ENCODE measurements around the gene G6PC2. TPM values are rescaled to one million over a fixed set of nuclear protein-coding genes. Genes with fewer than 3 reads are reported as not detected.

The G6PC2 gene
- total RNA-seq, 1 experiment from 2014 or later, result not detected

DNA sequence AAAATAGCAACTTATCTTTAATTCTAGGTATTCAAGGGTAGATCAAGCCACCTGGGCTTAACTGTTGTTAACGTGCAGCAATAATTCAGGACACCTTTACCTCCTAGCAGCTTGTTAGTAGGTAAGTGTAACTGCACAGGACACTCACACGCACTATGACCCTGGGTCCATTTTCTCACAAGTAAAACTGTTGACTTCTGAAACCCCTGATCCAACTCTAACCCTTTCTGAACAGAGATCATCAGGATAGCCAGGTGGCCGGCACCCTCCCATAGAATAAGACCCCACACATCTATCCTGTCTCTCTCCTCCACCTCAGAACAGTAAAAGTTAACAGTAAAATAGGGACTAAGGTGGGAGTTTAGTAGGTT, 11.5 kb upstream of the G6PC2 start:
- Mint-ChIP-seq H3K27me3 (ENCODE audit: low read depth) (peaks cover 25% of the 10 kb centered on the region), H3K27ac (no peak overlapping the region), H3K4me3 (peak overlapping the region; percentile 96), H3K9me3 (no peaks in the 10 kb centered on the region), H3K36me3 (peaks cover 20% of the 10 kb centered on the region), H3K4me1 (peaks cover 11% of the 10 kb centered on the region)
- POLR2A ChIA-PET, result no interaction called here
- CTCF ChIA-PET, result interaction anchor here (0.6 kb wide), 1 partner anchor 885 kb away, joined by 7 read pairs; no protein-coding TSS in a partner anchor
- DNase-seq (ENCODE audit: low spot score), result no peak
- TF ChIP-seq, protein P1, sequence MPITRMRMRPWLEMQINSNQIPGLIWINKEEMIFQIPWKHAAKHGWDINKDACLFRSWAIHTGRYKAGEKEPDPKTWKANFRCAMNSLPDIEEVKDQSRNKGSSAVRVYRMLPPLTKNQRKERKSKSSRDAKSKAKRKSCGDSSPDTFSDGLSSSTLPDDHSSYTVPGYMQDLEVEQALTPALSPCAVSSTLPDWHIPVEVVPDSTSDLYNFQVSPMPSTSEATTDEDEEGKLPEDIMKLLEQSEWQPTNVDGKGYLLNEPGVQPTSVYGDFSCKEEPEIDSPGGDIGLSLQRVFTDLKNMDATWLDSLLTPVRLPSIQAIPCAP (CRISPR knock-in tag; IDR thresholded peaks at IDR 0.05), result no peak
- TF ChIP-seq, protein P2, sequence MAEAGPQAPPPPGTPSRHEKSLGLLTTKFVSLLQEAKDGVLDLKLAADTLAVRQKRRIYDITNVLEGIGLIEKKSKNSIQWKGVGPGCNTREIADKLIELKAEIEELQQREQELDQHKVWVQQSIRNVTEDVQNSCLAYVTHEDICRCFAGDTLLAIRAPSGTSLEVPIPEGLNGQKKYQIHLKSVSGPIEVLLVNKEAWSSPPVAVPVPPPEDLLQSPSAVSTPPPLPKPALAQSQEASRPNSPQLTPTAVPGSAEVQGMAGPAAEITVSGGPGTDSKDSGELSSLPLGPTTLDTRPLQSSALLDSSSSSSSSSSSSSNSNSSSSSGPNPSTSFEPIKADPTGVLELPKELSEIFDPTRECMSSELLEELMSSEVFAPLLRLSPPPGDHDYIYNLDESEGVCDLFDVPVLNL (CRISPR knock-in tag; IDR thresholded peaks at IDR 0.05; ENCODE audit: borderline replicate concordance, low read depth), result no peak
- ATAC-seq, result no peak

DNA sequence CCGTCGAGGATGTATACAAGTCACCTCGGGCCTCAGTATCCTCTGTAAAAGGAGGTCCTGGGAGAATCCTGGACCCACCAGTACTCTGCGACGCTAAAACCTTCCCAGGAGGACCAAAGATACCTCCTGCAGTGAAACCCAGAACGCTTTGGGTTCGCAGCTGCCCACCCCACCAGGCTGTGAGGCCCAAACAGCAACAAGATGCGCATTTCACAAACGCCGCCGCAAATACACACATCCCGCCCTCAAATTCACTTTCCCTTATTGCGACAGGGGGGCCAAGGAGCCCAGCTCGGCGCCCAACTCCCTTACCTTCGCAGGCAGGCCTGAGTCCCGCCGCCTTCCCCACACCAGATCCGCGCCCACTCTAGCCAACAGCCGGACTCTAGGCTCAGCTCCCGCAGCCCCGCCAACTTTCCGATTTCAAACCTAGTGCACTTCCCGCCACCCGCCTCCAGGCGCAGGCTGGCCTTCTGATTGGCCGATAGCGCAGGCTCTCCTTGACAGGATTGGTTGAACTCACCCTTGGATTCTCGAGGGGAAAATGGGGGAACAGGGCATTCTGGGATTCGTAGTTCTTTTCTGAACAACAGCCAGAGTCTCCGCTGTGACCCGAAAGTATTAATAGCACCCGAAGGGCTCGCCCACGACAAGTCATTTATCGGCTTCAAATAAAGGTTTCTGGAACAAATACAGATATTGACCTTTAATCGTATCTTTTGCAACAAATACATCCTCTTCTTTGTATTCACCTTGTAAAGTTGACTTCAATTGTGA, 10.9 kb upstream of the G6PC2 start, which contains the start of gene SPC25:
SPC25 (minus strand) TSS at position 425 of the 777 bp plus-strand sequence. CDS start 911 bp downstream, outside the sequence.
- ATAC-seq, result peak; percentile 99
- ChIA-PET POLR2A (no interaction called here), CTCF (interaction anchor here (0.6 to 1.1 kb wide), 2 partner anchors 29 to 885 kb away, joined by 3 to 7 read pairs; no protein-coding TSS in a partner anchor)
- peak; percentile 93 for DNase-seq (ENCODE audit: low spot score)
- Mint-ChIP-seq H3K4me1 (peaks cover 11% of the 10 kb centered on the region), H3K36me3 (peaks cover 20% of the 10 kb centered on the region), H3K27me3 (ENCODE audit: low read depth) (peaks cover 25% of the 10 kb centered on the region), H3K4me3 (peak within 1 kb of the TSS; percentile 96), H3K27ac (peak within 1 kb of the TSS; percentile 77), H3K9me3 (no peaks in the 10 kb centered on the region)
- TF ChIP-seq NFYB (CRISPR knock-in tag; conservative IDR thresholded peaks at IDR 0.05; ENCODE audit: low read depth) (peak; percentile 96), KAT7 (CRISPR knock-in tag; IDR thresholded peaks at IDR 0.05; ENCODE audit: borderline replicate concordance) (no peak), GABPB1 (CRISPR knock-in tag; IDR thresholded peaks at IDR 0.05) (peak; percentile 74; the same call in 1 of the 2 replicates), SP1 (CRISPR knock-in tag; conservative IDR thresholded peaks at IDR 0.05) (peak; percentile 66), SOX15 (CRISPR knock-in tag; IDR thresholded peaks at IDR 0.05) (no peak), EMX1 (CRISPR knock-in tag; IDR thresholded peaks at IDR 0.05) (no peak), MYBL2 (CRISPR knock-in tag; IDR thresholded peaks at IDR 0.05) (peak; percentile 98)
- TF ChIP-seq, protein P3, sequence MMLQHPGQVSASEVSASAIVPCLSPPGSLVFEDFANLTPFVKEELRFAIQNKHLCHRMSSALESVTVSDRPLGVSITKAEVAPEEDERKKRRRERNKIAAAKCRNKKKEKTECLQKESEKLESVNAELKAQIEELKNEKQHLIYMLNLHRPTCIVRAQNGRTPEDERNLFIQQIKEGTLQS (CRISPR knock-in tag; conservative IDR thresholded peaks at IDR 0.05), result no peak
- TF ChIP-seq, protein P4, sequence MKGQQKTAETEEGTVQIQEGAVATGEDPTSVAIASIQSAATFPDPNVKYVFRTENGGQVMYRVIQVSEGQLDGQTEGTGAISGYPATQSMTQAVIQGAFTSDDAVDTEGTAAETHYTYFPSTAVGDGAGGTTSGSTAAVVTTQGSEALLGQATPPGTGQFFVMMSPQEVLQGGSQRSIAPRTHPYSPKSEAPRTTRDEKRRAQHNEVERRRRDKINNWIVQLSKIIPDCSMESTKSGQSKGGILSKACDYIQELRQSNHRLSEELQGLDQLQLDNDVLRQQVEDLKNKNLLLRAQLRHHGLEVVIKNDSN (CRISPR knock-in tag; IDR thresholded peaks at IDR 0.05), result no peak
- TF ChIP-seq, protein P5, sequence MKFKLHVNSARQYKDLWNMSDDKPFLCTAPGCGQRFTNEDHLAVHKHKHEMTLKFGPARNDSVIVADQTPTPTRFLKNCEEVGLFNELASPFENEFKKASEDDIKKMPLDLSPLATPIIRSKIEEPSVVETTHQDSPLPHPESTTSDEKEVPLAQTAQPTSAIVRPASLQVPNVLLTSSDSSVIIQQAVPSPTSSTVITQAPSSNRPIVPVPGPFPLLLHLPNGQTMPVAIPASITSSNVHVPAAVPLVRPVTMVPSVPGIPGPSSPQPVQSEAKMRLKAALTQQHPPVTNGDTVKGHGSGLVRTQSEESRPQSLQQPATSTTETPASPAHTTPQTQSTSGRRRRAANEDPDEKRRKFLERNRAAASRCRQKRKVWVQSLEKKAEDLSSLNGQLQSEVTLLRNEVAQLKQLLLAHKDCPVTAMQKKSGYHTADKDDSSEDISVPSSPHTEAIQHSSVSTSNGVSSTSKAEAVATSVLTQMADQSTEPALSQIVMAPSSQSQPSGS (CRISPR knock-in tag; IDR thresholded peaks at IDR 0.05; ENCODE audit: borderline replicate concordance, low read depth), result no peak
- TF ChIP-seq, protein P6, sequence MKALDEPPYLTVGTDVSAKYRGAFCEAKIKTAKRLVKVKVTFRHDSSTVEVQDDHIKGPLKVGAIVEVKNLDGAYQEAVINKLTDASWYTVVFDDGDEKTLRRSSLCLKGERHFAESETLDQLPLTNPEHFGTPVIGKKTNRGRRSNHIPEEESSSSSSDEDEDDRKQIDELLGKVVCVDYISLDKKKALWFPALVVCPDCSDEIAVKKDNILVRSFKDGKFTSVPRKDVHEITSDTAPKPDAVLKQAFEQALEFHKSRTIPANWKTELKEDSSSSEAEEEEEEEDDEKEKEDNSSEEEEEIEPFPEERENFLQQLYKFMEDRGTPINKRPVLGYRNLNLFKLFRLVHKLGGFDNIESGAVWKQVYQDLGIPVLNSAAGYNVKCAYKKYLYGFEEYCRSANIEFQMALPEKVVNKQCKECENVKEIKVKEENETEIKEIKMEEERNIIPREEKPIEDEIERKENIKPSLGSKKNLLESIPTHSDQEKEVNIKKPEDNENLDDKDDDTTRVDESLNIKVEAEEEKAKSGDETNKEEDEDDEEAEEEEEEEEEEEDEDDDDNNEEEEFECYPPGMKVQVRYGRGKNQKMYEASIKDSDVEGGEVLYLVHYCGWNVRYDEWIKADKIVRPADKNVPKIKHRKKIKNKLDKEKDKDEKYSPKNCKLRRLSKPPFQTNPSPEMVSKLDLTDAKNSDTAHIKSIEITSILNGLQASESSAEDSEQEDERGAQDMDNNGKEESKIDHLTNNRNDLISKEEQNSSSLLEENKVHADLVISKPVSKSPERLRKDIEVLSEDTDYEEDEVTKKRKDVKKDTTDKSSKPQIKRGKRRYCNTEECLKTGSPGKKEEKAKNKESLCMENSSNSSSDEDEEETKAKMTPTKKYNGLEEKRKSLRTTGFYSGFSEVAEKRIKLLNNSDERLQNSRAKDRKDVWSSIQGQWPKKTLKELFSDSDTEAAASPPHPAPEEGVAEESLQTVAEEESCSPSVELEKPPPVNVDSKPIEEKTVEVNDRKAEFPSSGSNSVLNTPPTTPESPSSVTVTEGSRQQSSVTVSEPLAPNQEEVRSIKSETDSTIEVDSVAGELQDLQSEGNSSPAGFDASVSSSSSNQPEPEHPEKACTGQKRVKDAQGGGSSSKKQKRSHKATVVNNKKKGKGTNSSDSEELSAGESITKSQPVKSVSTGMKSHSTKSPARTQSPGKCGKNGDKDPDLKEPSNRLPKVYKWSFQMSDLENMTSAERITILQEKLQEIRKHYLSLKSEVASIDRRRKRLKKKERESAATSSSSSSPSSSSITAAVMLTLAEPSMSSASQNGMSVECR (CRISPR knock-in tag; IDR thresholded peaks at IDR 0.05; ENCODE audit: borderline replicate concordance), result 0 out of 2 replicates have a peak, but pooled peaks have one; percentile 51
- TF ChIP-seq, protein P1 (CRISPR knock-in tag; IDR thresholded peaks at IDR 0.05), result no peak
- TF ChIP-seq, protein P7, sequence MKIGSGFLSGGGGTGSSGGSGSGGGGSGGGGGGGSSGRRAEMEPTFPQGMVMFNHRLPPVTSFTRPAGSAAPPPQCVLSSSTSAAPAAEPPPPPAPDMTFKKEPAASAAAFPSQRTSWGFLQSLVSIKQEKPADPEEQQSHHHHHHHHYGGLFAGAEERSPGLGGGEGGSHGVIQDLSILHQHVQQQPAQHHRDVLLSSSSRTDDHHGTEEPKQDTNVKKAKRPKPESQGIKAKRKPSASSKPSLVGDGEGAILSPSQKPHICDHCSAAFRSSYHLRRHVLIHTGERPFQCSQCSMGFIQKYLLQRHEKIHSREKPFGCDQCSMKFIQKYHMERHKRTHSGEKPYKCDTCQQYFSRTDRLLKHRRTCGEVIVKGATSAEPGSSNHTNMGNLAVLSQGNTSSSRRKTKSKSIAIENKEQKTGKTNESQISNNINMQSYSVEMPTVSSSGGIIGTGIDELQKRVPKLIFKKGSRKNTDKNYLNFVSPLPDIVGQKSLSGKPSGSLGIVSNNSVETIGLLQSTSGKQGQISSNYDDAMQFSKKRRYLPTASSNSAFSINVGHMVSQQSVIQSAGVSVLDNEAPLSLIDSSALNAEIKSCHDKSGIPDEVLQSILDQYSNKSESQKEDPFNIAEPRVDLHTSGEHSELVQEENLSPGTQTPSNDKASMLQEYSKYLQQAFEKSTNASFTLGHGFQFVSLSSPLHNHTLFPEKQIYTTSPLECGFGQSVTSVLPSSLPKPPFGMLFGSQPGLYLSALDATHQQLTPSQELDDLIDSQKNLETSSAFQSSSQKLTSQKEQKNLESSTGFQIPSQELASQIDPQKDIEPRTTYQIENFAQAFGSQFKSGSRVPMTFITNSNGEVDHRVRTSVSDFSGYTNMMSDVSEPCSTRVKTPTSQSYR (CRISPR knock-in tag; IDR thresholded peaks at IDR 0.05), result peak; percentile 32; the same call in 1 of the 2 replicates
- TF ChIP-seq, protein P2 (CRISPR knock-in tag; IDR thresholded peaks at IDR 0.05; ENCODE audit: borderline replicate concordance, low read depth), result peak; percentile 100
- TF ChIP-seq, protein P8, sequence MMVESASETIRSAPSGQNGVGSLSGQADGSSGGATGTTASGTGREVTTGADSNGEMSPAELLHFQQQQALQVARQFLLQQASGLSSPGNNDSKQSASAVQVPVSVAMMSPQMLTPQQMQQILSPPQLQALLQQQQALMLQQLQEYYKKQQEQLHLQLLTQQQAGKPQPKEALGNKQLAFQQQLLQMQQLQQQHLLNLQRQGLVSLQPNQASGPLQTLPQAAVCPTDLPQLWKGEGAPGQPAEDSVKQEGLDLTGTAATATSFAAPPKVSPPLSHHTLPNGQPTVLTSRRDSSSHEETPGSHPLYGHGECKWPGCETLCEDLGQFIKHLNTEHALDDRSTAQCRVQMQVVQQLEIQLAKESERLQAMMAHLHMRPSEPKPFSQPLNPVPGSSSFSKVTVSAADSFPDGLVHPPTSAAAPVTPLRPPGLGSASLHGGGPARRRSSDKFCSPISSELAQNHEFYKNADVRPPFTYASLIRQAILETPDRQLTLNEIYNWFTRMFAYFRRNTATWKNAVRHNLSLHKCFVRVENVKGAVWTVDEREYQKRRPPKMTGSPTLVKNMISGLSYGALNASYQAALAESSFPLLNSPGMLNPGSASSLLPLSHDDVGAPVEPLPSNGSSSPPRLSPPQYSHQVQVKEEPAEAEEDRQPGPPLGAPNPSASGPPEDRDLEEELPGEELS (CRISPR knock-in tag; IDR thresholded peaks at IDR 0.05), result peak; percentile 65; the same call in 1 of the 2 replicates
